Gastrocnemius medialis (tissue), 4 donors: ENCODE results near the gene EFNA1.
"Not testable (repeated sequence)": the region's sequence is repeated elsewhere in the genome, so short reads cannot be mapped to it uniquely, and the experiment has no call there.

Source experiments
- CTCF ChIP-seq, 5 experiments: fragments of 450-650 bp in 3 of 5; fragments of 200-600 bp in 2 of 5; sonication (generic) in 2 of 5; IDR thresholded peaks in 4 of 5; conservative IDR thresholded peaks in 1 of 5; 1 replicate in 4 of 5; 2 replicates in 1 of 5; pipeline ENCODE4 v1.5.1; 2016 to 2019; ENCODE audit warnings: antibody characterized with exemption in 5 of 5, mild to moderate bottlenecking in 3 of 5, moderate library complexity in 3 of 5
- POLR2A ChIP-seq, 2 donors: fragments of 450-650 bp; IDR thresholded peaks; one replicate each; pipeline ENCODE4 v1.6.1; 2017; ENCODE audit warnings: antibody characterized with exemption in 2 of 2, mild to moderate bottlenecking in 2 of 2, moderate library complexity in 2 of 2

GRCh38 chr1:155164625-155165024 lies 36.9 kb downstream of the EFNA1 start:
- not testable (repeated sequence) for TF ChIP-seq CTCF (IDR thresholded peaks at IDR 0.05 in 4 of 5, conservative IDR thresholded peaks at IDR 0.05 in 1 of 5); POLR2A (IDR thresholded peaks at IDR 0.05)
